Prostate gland (tissue), 2 donors: ENCODE measurements around the gene TSC22D1.
"Not testable (repeated sequence)": the region's sequence is repeated elsewhere in the genome, so short reads cannot be mapped to it uniquely, and the experiment has no call there.

ENCODE experiments used
- CTCF ChIP-seq, 4 experiments: fragments of 200-600 bp in 2 of 4; fragments of 450-650 bp in 2 of 4; sonication (generic) in 2 of 4; IDR thresholded peaks; 1 replicate in 3 of 4; 2 replicates in 1 of 4; pipeline ENCODE4 v1.5.1; 2016 to 2019; ENCODE audit warnings: antibody characterized with exemption in 4 of 4, mild to moderate bottlenecking in 2 of 4, moderate library complexity in 2 of 4
- POLR2A ChIP-seq: fragments of 450-650 bp; IDR thresholded peaks from one replicate; pipeline ENCODE4 v1.6.1; 2016; ENCODE audit warnings: antibody characterized with exemption, mild to moderate bottlenecking

GRCh38 chr13:44562853-44563252, 13.3 kb downstream of the TSC22D1 start:
- TF ChIP-seq CTCF (IDR thresholded peaks at IDR 0.05); POLR2A: not testable (repeated sequence)
